ENCODE results near the gene CNIH2. TPM values are rescaled to one million over a fixed set of nuclear protein-coding genes. Genes with fewer than 3 reads are reported as not detected.
A peak's percentile ranks its signal among the peaks of the same experiment; 100 is the strongest.

The CNIH2 gene
- total and polyA plus RNA-seq, 2 of the 13 experiments (the other 11 are each of a cell fraction or from before 2014, with no cell fraction given), result 0.60 to 0.69 TPM

GRCh38 chr11:66311965-66312548 lies 34.1 kb downstream of the CNIH2 start (continued):
- TF ChIP-seq ZNF609 (CRISPR knock-in tag; IDR thresholded peaks at IDR 0.05; ENCODE audit: borderline replicate concordance), result no peak; the same call in 1 of the 2 replicates
- TF ChIP-seq MYC (CRISPR knock-in tag; IDR thresholded peaks at IDR 0.05; ENCODE audit: borderline replicate concordance), result peak; percentile 19; the same call in 1 of the 2 replicates
- TF ChIP-seq TCF7 (IDR thresholded peaks at IDR 0.05; ENCODE audit: low read depth), result no peak
- no peak for TF ChIP-seq PRDM15 (CRISPR knock-in tag; IDR thresholded peaks at IDR 0.05)
- TF ChIP-seq TFDP2 (CRISPR knock-in tag; IDR thresholded peaks at IDR 0.05), result no peak
- TF ChIP-seq GABPA (IDR thresholded peaks at IDR 0.05; ENCODE audit: low read depth, low read length), result no peak
- TF ChIP-seq GABPA (CRISPR knock-in tag; IDR thresholded peaks at IDR 0.05; ENCODE audit: low read depth), result no peak
- TF ChIP-seq NCOA2 (CRISPR knock-in tag; IDR thresholded peaks at IDR 0.05), result peak; percentile 9; the same call in 1 of the 2 replicates
- TF ChIP-seq ZBTB7A (CRISPR knock-in tag; IDR thresholded peaks at IDR 0.05), result no peak
- no peak for TF ChIP-seq ZFP36L1 (CRISPR knock-in tag; IDR thresholded peaks at IDR 0.05)
- no peak for TF ChIP-seq ZFP82 (CRISPR knock-in tag; IDR thresholded peaks at IDR 0.05; ENCODE audit: borderline replicate concordance)
- no peak for TF ChIP-seq DBP (CRISPR knock-in tag; IDR thresholded peaks at IDR 0.05; ENCODE audit: not compliant biosample characterization)
- TF ChIP-seq ZNF460 (CRISPR knock-in tag; IDR thresholded peaks at IDR 0.05; ENCODE audit: borderline replicate concordance), result no peak
- no peak for TF ChIP-seq ZNF691 (CRISPR knock-in tag; IDR thresholded peaks at IDR 0.05; ENCODE audit: borderline replicate concordance, low read depth)

Data from HepG2 (cell line).